GM21529 (cell line): ENCODE data around the gene MCM6.
A peak's percentile ranks its signal among the peaks of the same experiment; 100 is the strongest.

Experiments
- ATAC-seq: cut with Tn5 transposase; IDR thresholded peaks from one replicate; pipeline ENCODE4 v1.9.1; 2021; ENCODE audit not compliant: unreplicated experiment

MCM6 gene

DNA sequence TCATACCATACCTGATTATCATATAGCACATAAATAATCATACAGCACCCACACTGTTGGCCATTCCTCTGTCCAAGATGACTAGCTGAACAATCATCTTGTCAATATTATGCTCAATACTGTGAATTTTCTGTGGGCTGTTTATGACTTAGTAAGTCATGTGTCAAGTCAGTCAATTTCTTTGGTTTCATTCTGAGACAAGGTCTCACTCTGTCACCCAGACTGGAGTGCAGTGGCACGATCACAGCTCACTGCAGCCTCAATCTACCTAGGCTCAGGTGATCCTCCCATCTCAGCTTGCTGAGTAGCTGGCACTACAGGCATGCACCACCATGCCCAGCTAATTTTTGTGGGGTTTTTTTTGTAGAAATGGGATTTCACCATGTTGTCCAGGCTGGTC lies 5.7 kb downstream of the MCM6 start:
- ATAC-seq, result peak; percentile 55

DNA sequence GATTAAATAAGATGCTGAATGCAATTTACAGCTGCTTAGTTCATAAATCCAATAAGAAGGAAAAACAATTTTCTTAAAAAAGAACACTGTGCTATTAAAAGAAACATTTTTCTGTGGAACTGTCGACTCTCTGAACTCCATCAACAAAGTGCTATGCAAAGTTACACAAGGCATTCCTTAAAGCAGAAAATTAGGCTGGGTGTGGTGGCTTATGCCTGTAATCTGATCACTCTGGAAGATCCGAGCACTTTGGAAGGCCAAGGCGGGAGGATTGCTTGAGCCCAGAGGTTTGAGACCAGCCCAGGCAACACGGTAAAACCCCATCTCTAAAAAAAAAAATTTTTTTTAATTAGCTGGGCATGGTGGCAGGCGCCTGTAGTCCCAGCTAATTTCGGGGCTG lies 13.0 kb downstream of the MCM6 start:
- ATAC-seq, result no peak

DNA sequence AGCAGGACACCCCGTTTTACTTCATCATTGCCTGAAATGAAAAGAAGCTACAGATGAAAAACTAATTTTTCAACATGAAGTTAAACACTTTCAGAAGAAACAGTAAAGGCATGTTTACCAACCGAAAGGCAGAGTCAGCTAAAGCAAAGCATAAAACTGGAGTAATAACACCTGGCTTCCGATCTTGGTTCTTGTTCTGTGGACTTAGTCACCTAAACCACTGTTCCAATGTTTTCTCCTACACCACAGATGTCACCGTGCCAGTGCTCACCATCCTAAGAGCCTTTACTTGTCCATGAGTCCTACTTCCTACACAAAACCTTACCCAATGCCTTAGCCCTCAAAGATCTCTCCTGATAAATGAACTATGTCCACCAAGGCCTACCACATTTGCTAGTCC lies 13.5 kb downstream of the MCM6 start:
- no peak for ATAC-seq

DNA sequence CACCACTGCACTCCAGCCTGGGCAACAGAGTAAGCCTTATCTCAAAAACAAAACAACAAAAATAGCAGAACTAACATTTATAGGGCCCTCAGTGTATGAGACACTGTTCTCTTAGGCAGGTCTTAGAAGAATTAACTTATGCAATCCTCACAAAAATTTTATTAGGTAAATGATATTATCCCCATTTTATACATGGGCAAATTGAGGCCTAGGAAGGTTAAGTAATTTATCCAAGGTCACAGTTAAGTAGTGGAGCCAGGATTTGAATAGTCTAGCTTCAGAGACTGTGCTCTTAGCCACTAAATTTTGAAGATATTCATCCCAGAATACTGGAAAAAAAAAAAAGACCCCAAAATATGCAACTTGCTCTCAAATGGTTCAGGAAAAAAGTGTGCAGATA lies 22.8 kb downstream of the MCM6 start:
- ATAC-seq, result no peak

DNA sequence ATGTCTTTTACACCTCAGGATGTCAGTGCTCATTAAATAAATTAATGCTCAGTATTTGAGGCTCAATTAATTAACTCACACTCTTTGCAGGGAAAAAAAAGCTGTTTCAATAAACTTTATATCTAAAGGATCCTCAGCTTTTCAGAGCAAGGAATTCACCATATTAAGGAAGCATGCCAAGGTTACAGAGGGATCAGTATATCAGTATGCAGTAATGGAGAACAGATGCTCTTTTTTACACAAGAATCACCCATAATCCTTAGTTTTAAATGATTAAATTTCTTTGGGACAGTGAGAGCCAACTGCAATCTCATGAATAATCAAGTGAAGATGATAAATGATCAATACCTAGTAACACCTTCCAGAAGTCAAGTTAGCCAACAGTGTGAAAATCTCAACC lies 24.4 kb downstream of the MCM6 start:
- ATAC-seq, result no peak

DNA sequence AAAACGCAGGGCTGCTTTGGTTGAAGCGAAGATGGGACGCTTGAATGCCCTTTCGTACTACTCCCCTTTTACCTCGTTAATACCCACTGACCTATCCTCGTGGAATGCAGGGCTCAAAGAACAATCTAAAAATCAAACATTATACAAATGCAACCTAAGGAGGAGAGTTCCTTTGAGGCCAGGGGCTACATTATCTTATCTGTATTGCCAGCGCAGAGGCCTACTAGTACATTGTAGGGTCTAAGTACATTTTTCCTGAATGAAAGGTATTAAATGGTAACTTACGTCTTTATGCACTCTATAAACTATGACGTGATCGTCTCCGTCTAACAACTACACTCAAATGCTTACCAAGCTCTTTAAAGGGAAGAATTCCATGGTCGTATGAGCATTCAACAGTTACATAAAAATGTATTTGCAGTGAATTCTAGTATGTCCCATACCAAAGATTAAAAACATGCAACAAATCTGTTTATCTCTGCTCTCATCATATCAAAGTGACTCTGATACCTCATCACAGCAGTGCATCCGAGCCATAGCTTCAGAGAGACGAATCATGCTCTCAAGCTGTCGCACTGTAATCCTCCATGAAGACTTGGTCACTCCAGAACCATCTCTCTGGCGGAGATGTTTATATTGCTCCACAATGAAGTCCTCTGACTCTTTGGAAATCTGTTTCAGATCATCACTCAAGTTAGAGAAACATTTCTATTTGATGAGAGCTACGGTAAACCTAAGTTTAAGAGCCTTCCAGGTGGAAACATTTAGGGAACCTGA lies 25.2 kb downstream of the MCM6 start:
- ATAC-seq, result no peak

DNA sequence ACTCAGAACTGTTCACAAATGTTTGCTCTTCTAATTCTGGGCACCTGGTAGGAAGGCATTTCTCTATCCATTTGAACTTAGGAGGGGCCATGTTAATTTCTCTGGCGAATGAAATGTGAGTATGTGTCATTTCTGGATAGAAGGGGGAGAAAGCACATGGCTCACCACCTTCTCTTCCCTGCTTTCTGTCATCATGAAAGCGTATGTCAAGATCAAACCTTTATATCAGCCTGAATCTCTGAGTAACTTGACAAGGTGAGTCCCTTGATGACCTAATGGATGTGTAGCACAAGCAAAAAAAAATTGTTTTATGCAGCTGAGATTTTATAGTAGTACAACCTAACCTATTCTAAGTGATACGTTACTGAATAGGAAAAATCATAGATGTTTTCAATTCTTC lies 27.2 kb downstream of the MCM6 start:
- no peak for ATAC-seq

DNA sequence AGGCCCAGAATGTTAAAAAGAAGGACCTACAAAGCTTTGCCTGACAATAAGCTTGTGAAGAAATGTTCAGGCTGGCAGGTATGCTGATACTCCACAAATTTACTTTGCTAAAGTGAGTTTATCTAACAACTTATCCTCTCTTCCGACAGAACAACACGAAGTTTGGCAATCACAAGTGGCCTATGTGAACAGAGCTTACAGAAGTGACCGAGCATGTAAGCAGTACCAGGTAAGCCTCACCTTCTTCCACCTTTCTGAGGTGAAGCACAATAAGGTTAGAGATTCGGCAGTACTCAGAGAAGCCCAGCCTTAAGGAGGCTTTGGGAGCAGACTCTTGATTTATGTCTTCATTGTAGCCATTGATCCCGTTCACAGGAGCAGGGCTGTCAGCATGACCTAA lies 30.2 kb downstream of the MCM6 start:
- ATAC-seq, result no peak

DNA sequence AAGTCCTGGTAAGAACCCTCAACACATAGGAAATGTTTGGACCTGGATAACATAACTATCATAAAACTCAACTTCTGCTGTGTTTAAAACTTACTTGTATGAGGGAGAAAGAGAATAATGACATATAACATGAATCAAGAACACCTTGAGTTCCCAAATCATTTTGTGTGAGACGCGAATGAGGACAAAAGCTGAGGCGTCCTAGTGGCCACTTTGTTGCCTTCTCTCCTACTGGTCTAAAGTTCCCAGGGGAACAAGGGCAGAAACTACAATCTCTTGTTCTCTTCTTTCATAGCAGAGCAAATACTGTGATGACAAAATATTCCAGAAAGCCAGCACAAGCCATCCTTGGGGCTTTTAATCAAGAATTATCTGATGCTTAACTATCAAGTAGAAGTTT lies 31.0 kb downstream of the MCM6 start:
- no peak for ATAC-seq

DNA sequence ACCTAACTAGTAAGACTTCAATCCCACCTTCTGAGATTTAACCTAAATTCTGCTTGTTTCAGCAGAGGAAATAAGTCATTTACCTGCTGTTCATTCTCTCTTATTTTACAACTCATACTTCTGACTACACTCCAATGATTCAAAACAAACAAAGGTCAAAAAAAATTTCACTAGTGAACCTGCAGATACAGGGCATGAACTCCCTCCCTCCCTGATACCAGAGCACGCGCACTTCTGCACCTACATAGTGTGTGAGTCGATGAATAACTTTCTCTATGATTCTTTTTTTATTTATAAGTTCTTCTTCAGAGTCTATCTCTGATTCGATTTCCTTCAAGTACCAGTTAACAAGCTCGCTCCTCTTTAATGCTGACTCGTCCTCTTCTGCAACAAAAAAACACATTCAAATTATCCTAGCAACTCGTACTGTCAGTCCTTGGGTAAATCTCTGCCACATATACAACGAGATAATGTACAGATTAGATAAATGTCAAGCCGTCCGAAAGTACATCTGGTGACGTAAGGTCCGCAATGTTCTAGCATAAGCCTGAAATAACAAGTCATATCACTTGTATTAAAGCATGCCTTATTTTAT lies 31.8 kb downstream of the MCM6 start:
- ATAC-seq, result no peak

DNA sequence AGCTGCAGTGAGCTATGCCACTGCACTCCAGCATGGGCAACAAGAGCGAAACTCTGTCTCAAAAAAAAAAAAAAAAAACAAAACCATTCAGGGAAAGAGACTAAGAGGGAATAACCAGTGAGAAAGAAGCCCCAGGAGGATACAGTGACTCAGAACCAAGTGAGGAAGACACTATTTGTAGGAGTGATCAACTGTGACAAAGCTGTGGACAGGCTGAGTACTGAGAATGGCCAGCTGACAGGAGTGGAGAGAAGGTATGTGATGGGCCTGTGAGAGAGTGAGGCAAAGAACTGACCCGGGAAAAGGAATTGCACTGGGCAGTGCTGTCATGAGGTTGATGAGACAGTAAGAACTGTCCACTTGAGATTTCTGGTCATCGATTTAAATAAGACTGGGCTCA lies 32.6 kb downstream of the MCM6 start:
- ATAC-seq, result no peak

DNA sequence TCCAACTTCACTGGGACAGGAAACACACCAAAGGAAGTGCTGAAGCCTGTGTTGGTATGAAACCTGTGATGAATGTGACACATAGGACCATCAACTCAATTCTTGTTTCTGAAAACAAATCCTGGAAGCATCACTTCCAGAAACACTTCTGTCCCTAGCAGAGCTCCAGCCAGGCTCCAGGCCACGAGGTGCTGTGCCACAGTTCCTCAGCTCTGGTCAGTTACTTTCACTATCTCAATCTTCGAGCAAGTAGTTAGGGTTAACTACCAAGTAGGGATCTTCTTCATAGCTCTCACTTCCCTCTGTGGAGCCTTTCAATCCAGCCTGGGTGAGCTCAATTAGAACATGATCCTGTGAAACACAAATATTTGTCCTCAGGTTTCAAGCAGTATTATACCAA lies 35.6 kb downstream of the MCM6 start:
- no peak for ATAC-seq

DNA sequence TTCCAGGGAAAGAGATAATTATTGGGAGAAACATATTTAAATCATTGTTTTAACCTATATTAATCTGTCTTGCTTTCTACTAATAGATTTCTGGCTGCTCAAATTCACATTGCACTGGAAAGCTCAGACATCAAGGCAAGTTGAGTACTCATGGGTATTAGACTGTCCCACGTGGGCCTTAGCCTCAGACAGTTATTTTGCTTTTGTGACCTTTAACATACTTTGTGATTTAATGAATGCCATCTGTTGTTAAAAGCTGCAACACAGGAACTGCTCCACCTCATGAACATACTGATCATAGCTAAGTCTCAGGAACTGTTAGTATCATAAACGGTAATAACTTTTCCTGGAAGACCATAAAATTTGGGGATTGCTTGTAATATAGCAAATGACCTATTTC lies 36.5 kb downstream of the MCM6 start:
- no peak for ATAC-seq

DNA sequence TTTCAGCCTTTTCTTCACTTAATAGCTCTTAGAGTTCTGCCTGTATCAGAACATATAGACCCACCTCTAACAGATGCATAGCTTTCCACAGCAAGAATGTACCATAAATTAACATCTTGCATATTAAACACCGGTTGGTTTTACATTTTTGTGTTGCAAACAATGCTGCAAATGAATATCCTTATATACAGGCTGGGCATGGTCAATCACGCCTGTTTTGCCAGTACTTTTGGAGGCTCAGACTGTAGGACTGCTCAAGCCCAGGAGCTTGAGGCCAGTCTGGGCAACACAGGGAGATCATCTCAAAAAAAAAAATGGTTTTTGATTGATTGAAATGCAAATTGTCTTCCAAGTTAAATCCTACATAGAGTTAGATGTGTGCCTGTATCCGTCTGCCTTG lies 37.7 kb downstream of the MCM6 start:
- no peak for ATAC-seq

DNA sequence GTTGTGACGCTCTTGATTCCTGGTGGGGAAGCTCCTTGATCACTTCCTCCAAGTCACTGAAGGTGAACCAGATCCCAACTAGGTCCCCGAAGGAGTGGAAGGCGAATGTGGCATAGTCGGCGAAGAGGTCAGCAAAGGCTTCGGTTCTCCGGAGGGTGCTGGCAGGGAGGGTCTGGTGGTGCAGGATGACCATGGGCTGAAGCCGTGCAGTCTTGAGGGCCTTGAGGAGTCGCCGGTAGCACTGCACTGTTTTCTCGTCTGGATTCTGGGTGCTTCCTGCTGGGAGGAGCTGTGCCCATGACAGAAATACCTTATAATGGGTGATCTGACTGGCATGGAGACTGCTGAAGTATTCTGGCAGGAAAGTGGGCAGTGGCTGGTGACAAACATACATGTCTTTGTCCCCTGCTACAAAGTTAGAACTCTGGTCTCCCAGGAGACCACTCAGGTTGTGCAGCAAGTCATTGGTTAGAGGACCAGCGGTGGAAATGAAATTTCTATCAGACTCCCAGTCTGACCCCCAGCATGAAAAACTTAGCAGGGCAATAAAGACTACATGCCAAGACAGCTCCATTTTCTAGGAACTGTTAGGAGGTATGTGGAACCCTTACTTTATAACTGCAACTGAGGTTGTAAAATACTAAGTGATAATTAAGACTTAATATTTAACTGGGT lies 39.5 kb downstream of the MCM6 start, which contains the start of gene LCT:
Gene LCT (minus strand): TSS at position 589 of the 675 bp plus-strand sequence. CDS start 15 bp downstream, at position 574.
- ATAC-seq, result no peak

DNA sequence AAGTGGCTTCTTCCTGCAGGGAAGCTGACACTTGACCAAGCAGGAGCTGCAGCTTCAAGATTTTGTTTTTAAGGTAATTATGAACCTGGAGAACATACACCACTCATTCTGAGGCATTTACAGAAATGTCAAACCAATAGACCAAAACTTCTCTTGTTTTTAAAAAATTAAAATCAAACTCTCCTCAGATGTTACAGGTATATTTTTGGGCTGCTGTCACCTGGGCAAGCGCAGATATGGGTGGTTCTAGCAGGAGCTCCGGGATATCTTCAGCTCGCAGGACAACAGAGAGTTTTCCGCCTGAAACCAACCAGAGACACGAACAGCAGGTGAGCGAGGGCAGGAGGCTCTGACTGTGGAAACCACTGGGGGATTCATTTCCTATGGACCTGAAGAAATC lies 43.4 kb downstream of the MCM6 start:
- no peak for ATAC-seq

DNA sequence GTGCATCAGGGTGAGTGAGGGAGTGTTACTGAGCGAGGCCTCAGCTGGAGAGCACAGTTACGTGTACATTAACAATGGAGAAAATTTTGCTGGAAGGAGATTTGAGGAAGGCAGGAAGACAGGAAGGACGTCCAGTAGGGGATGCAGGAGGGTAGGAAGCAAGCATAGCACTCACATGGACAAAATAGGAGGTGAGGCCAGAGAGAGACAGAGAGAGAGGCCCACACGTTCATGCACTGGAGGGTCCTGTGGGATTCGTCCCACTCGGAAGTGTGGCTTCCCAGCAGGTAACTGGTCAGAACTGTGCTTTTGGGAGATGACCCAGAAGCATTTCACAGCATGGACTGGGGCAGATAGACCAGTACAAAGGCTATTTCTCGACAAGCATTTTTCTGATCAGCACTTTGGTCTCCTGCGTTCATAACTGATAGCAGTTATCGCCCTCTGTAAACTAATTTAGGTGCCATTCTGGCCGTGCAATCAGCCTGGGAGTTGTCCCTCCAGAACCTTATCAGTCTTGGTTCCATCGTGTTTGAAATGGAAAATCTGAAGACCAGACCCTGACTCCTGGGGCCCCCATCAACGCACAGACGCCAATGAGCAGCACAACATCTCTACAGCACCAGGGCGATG lies 44.9 kb downstream of the MCM6 start:
- ATAC-seq, result no peak

DNA sequence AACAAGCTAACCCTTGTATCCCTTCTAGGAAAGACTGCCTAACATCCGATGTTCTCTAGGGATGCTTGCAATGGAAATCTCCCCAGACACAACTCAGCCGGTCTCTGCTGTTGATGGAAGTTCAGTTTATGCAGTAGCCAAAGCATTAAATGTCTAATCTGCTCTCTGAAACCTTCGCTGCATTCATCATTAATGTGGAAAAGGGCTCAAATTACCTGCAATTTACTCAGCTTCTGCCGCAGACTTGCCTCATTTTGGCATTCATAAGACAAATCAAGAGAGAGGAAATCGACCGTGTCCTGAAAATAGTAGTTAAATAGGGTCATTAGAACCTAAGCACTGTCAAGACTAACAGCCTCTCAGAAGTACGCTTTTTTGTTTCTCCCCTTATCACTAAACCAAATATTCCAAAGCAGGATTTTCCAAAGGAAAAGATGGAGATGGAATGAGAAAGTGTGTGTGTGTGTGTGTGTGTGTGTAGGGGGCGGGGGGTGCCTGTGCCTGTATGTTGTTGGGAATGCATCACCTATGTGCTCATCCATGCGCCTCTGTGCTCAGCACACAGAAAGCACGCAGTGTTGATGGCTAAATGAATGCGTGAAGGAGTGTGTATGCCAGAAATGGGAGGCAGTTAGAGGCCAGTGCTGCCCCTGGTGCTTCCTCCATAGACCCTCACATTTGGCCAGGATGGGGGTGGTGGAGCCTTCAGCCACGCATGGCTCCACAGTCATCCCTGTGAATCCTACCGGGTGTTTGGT lies 46.7 kb downstream of the MCM6 start:
- ATAC-seq, result no peak

DNA sequence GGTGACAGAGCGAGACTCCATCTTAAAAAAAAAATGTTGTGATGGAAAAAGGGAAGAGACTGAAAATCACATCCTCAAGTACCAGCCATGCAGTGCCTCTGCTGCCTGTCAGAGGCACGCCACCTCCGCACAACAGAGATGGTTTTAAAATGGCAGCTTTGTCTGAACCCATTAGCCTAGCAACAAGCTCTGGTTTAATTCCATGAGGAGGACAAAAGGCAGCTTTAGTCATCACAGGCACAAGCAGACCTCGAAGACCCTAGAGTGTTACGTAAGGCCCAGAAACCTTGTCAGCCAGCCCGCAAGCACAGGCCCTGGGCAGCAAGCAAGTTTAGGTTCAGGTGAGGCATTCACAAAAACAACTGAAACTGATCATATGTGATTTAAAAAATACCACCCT lies 49.7 kb downstream of the MCM6 start:
- no peak for ATAC-seq

DNA sequence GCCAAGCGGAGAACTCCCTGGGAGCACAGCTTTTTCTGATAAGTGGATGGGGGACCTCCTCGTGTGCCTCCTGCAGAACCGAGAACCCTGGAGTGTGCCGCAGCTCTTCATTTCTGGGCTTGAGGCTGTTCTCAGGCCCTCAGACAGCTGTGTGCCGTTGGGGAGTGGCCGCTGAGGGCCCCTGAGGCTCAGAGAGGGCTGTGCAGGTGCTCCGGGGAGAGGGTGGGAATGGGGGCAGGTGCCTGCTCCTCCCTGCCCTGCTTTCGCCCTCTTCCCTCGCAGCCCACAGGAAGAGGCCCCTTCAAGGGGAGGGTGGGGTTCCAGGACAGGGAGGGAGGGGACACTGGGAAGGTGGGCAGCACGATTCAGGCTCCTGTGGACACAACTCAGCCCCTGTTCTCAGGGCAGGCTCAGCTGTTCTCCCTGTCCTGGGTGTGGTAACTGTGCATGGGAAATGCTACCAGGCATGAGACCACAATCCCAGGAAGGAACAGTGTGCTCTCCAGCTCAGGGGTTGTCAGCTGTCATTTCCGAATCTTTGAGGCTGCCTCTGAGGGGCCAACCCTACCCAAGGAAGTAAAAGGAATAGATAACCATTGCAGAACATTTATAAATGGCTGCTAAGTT lies 50.6 kb downstream of the MCM6 start:
- peak; percentile 48 for ATAC-seq

DNA sequence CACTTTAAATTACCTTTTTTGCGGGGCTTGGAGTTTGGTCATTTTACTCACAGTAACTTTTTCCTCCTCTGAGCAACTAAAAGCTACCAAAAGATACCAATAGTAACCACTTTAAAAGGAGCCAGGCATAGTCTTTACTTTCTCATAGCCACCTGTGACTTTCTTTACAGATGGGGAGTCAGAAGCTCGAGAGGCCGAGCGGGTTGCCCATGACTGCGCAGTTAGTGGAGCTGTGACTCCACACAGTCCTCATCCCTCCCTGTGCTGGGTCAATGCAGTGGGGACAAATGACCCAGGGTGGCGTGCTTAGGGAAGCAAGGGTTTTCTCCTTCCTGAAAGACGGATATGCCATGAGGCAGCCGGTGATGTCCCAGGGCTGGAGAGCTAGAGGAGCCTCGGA lies 51.1 kb downstream of the MCM6 start:
- ATAC-seq, result no peak
